ENCODE data around the gene ANO7.

ANO7 gene

GRCh38 chr2:241271706-241272302 is 83.3 kb downstream of the ANO7 start:
- H3K9me3 ChIP-seq, result peaks cover 4% of the 10 kb centered on the region; the same call in 1 of the 2 replicates
- in situ Hi-C loops (cut with MboI; ENCODE audit: low sequenced_read_pairs), result no loop called here
- peak overlapping the region; percentile 56 for H3K4me3 ChIP-seq
- H3K4me1 ChIP-seq, result peaks cover 14% of the 10 kb centered on the region
- peaks cover 30% of the 10 kb centered on the region for H3K36me3 ChIP-seq (replicated peaks)
- DNase-seq (ENCODE audit: low spot score in 2 of 2), result peak; percentile 59 to 80
- H3K27me3 ChIP-seq (ENCODE audit: low read depth), result no peaks in the 10 kb centered on the region

- Histone ChIP-seq H3K36me3 (replicated peaks) (peaks cover 22% of the 10 kb centered on the region), H3K4me3 (peak overlapping the region; percentile 56), H3K4me1 (peaks cover 14% of the 10 kb centered on the region), H3K27me3 (ENCODE audit: low read depth) (no peaks in the 10 kb centered on the region), H3K9me3 (peaks cover 4% of the 10 kb centered on the region; the same call in 1 of the 2 replicates)
- DNase-seq (ENCODE audit: low spot score in 2 of 2), result peak; percentile 29 to 74
- in situ Hi-C loops (cut with MboI; ENCODE audit: low sequenced_read_pairs), result no loop called here
These were observed 84.1 kb downstream of the ANO7 start for GRCh38 chr2:241272303-241273209.

- in situ Hi-C loops (cut with MboI; ENCODE audit: low sequenced_read_pairs), result no loop called here
- peak overlapping the region; percentile 56 for H3K4me3 ChIP-seq
- no peak for DNase-seq (ENCODE audit: low spot score in 2 of 2)
These were observed 84.9 kb downstream of the ANO7 start for GRCh38 chr2:241273210-241274020.

GRCh38 chr2:241274127-241274526 is 85.7 kb downstream of the ANO7 start:
- H3K36me3 ChIP-seq (replicated peaks), result peaks cover 8% of the 10 kb centered on the region
- no peak for DNase-seq (ENCODE audit: low spot score in 2 of 2)
- H3K9me3 ChIP-seq, result peaks cover 4% of the 10 kb centered on the region; the same call in 1 of the 2 replicates
- in situ Hi-C loops (cut with MboI; ENCODE audit: low sequenced_read_pairs), result no loop called here
- peaks cover 14% of the 10 kb centered on the region for H3K4me1 ChIP-seq
- H3K27me3 ChIP-seq (ENCODE audit: low read depth), result no peaks in the 10 kb centered on the region
- no peak overlapping the region for H3K4me3 ChIP-seq

More at GRCh38 chr2:241273210-241274020, 84.9 kb downstream of the ANO7 start:
- H3K27me3 ChIP-seq (ENCODE audit: low read depth), result no peaks in the 10 kb centered on the region
- peaks cover 4% of the 10 kb centered on the region; the same call in 1 of the 2 replicates for H3K9me3 ChIP-seq
- H3K36me3 ChIP-seq (replicated peaks), result peaks cover 15% of the 10 kb centered on the region
- H3K4me1 ChIP-seq, result peaks cover 14% of the 10 kb centered on the region
